ENCODE results near the gene NFIB. TPM values are rescaled to one million over a fixed set of nuclear protein-coding genes. Genes with fewer than 3 reads are reported as not detected.

The NFIB gene
- total and polyA plus RNA-seq, 2 of the 8 experiments (the other 6 are each of a cell fraction or from before 2014, with no cell fraction given), result 2.6 to 13.1 TPM

- peaks cover 4% of the 10 kb centered on the region; the same call in 1 of the 2 replicates for H3K23me2 ChIP-seq (ENCODE audit: low read depth, low read length)
- no peak overlapping the region for H2BK15ac ChIP-seq (ENCODE audit: low read length)
- 57% methylated on average over 7 of the region's 7 CpGs; no CpG with 5 or more reads in 1 of the 2 experiments for WGBS, 2 experiments (ENCODE audit: extremely low coverage in 1 of 2, insufficient coverage in 1 of 2, insufficient read length in 1 of 2, insufficient replicate concordance in 2 of 2, low coverage in 1 of 2, low lambda C conversion rate in 2 of 2, missing lambda C conversion rate in 1 of 2)
- no peaks in the 10 kb centered on the region for H3K36me3 ChIP-seq (ENCODE audit: control insufficient read depth in 2 of 4, insufficient read depth in 4 of 4, low read length in 3 of 4)
- peak overlapping the region in 1 of 4 experiments; percentile 33; a peak in 1 of 7 replicates for H3K9ac ChIP-seq (replicated peaks in 1 of 4; ENCODE audit: extremely low read depth in 1 of 4, low read depth in 3 of 4, low read length in 3 of 4)
- no peak for TF ChIP-seq SIRT6 (IDR thresholded peaks at IDR 0.05; ENCODE audit: low read length)
- TF ChIP-seq RBBP5 (IDR thresholded peaks at IDR 0.05; ENCODE audit: borderline replicate concordance, low read depth, low read length), result 0 out of 2 replicates have a peak, but pooled peaks have one; percentile 11
- no peaks in the 10 kb centered on the region for H3K9me3 ChIP-seq (ENCODE audit: insufficient read depth in 2 of 2, low read depth in 1 of 2, low read length in 1 of 2)
- H4K8ac ChIP-seq (ENCODE audit: extremely low read depth, insufficient read depth, low read length), result no peak overlapping the region
- no peaks in the 10 kb centered on the region for H3K27me3 ChIP-seq (replicated peaks in 1 of 4; ENCODE audit: control insufficient read depth in 3 of 4, extremely low read depth in 1 of 4, insufficient read depth in 3 of 4, low read length in 3 of 4)
- H2BK12ac ChIP-seq (ENCODE audit: low read depth, low read length), result peak overlapping the region; percentile 41; the same call in 1 of the 2 replicates
- H3K4me3 ChIP-seq (ENCODE audit: extremely low read depth in 1 of 4, insufficient read depth in 2 of 4, low read depth in 3 of 4, low read length in 4 of 4), result no peak overlapping the region; a peak in 1 of 8 replicates
- H3K4me1 ChIP-seq (replicated peaks in 1 of 4; ENCODE audit: control insufficient read depth in 3 of 4, insufficient read depth in 4 of 4, low read length in 3 of 4), result peaks cover 6 to 32% (median 21%) of the 10 kb centered on the region in 4 experiments
- no peak overlapping the region for H3K14ac ChIP-seq (ENCODE audit: insufficient read length)
- H3K79me1 ChIP-seq (ENCODE audit: low read depth, low read length), result no peaks in the 10 kb centered on the region
- H2BK120ac ChIP-seq (replicated peaks; ENCODE audit: low read depth, low read length), result no peak overlapping the region
- H4K5ac ChIP-seq (ENCODE audit: insufficient read length, low read depth, low read length), result peak overlapping the region; percentile 42
- no peak overlapping the region for H4K91ac ChIP-seq (replicated peaks; ENCODE audit: insufficient read length, low read length)
- peaks cover 0 to 13% of the 10 kb centered on the region in 2 experiments; a peak in 2 of 4 replicates for H3K79me2 ChIP-seq (ENCODE audit: control insufficient read depth in 1 of 2, insufficient read depth in 2 of 2, low read length in 2 of 2)
- DNase-seq (ENCODE audit: low read depth in 1 of 2, low spot score in 2 of 2), result no peak
- POLR2A ChIA-PET (ENCODE audit: partially characterized antibody), result interaction anchor here (1.1 to 2.0 kb wide), 3 partner anchors 10 to 14 kb away, joined by 3 to 5 read pairs (median 3); no protein-coding TSS in a partner anchor
- peak overlapping the region; percentile 67; the same call in 1 of the 2 replicates for H2BK20ac ChIP-seq (ENCODE audit: low read length)
- peak overlapping the region; percentile 83 for H2BK5ac ChIP-seq (ENCODE audit: low read depth, low read length)
- H3K23ac ChIP-seq (ENCODE audit: insufficient read length), result no peak overlapping the region
- CTCF ChIA-PET (ENCODE audit: partially characterized antibody), result interaction anchor here (0.6 to 1.1 kb wide), 2 partner anchors 12 to 54 kb away, joined by 3 to 6 read pairs; no protein-coding TSS in a partner anchor
- H3K18ac ChIP-seq (ENCODE audit: extremely low read depth, low read length), result no peak overlapping the region; the same call in 1 of the 2 replicates
- H3K4me2 ChIP-seq (ENCODE audit: insufficient read depth in 1 of 2, low read depth in 2 of 2, low read length in 2 of 2), result peak overlapping the region; percentile 57 to 72
- H2AFZ ChIP-seq (ENCODE audit: low read length), result no peak overlapping the region
- H3K56ac ChIP-seq (replicated peaks; ENCODE audit: insufficient read length, low read depth, low read length), result no peak overlapping the region
- H2AK5ac ChIP-seq (ENCODE audit: low read depth, low read length), result no peak overlapping the region
- peak; percentile 39 for FAIRE-seq
- H3K27ac ChIP-seq (ENCODE audit: low read depth, low read length), result no peak overlapping the region
- no peak overlapping the region for H3K4ac ChIP-seq (replicated peaks; ENCODE audit: insufficient read length, low read depth, low read length)
- H4K20me1 ChIP-seq (replicated peaks in 1 of 2; ENCODE audit: control insufficient read depth in 1 of 2, insufficient read depth in 2 of 2, low read length in 2 of 2), result no peaks in the 10 kb centered on the region
These were observed 40.9 kb downstream of the NFIB start for GRCh38 chr9:14272927-14273528.
